ENCODE results near the gene SKI.

- TF ChIP-seq CTCF (IDR thresholded peaks at IDR 0.05; ENCODE audit: borderline replicate concordance, extremely low read depth, low read length, poor library complexity, severe bottlenecking) (peak; percentile 19), EZH2 (IDR thresholded peaks at IDR 0.05; ENCODE audit: borderline replicate concordance, low read depth, low read length, severe bottlenecking) (no peak)
Observed at GRCh38 chr1:2227346-2228156, 568 bp upstream of the SKI start.
